T-helper 2 cell treated with Interferon-gamma antibody and Interleukin-4, amounts not matched to agents 5 μg/mL and 100 μg/mL, for 36 hours (primary cell): ENCODE data around the gene NKD2.

Source experiments
- DNase-seq: peaks from one replicate; pipeline ENCODE4 v3.0.0; 2021; ENCODE audit warnings: low spot score
- H3K27ac Mint-ChIP-seq: one replicate; pipeline ENCODE4 v1.8.0; 2021; ENCODE audit warnings: mild to moderate bottlenecking, mixed read lengths
- H3K27me3 Mint-ChIP-seq: one replicate; pipeline ENCODE4 v1.8.0; 2021; ENCODE audit warnings: low read depth, mixed read lengths
- H3K36me3 Mint-ChIP-seq: one replicate; pipeline ENCODE4 v1.8.0; 2021; ENCODE audit warnings: low read depth, mixed read lengths
- H3K4me1 Mint-ChIP-seq: one replicate; pipeline ENCODE4 v1.8.0; 2021; ENCODE audit warnings: low read depth, mixed read lengths
- H3K4me3 Mint-ChIP-seq: one replicate; pipeline ENCODE4 v1.8.0; 2022; ENCODE audit warnings: mild to moderate bottlenecking, moderate library complexity, mixed read lengths
- H3K9me3 Mint-ChIP-seq: one replicate; pipeline ENCODE4 v1.8.0; 2021; ENCODE audit warnings: mixed read lengths

Gene NKD2

DNA sequence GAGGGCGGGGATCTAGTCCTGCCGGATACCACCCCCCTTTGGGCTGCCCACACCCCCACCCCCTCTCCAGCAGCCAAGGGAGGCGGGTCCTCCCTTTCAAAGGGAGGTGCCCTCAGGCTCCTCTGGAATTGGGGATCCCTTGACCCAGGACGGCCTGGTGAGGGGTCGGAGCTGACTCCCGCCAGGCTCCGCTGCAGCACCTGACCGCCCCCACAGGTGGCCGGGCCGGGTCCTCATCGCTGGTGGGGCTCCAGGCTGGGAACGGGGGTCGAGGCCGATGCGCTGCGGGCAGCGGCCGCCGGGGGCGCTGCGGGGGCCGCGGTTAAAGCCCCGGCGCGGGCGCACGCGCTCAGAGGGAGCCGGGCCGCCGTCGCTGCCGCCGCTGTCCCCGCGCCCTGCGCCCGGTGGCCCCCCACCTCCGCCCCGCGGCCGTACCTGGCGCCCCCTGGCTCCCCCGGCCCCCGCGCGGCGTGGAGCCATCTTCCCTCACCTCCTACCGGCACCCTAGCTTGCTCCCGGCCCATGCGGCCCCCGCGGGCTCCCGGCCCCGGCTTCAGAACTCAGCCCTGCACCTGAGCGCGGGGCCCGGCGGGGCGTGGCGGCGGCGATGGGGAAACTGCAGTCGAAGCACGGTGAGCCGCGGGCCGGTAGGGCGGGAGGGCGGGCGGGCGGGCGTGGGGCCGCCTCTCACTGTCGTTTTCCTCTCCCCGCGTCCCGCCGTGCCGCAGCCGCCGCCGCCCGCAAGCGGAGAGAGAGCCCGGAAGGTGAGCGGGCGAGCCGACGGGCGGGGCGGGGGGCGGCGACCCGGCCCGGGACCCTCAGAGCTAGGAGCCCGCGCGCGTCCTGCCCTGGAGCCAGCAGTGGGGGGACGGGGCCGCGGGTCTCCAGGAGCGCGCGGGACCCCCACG, at the start of gene NKD2:
Gene NKD2, plus strand, starts transcription at position 352 of the 908 bp plus-strand sequence. Its CDS starts 256 bp downstream, at position 608.
- Mint-ChIP-seq H3K27me3 (peaks cover 26% of the 10 kb centered on the region), H3K27ac (peak within 1 kb of the TSS; percentile 81), H3K4me3 (peak within 1 kb of the TSS; percentile 86), H3K9me3 (no peaks in the 10 kb centered on the region), H3K4me1 (peaks cover 34% of the 10 kb centered on the region), H3K36me3 (peaks cover 3% of the 10 kb centered on the region)
- DNase-seq = peak; percentile 53

DNA sequence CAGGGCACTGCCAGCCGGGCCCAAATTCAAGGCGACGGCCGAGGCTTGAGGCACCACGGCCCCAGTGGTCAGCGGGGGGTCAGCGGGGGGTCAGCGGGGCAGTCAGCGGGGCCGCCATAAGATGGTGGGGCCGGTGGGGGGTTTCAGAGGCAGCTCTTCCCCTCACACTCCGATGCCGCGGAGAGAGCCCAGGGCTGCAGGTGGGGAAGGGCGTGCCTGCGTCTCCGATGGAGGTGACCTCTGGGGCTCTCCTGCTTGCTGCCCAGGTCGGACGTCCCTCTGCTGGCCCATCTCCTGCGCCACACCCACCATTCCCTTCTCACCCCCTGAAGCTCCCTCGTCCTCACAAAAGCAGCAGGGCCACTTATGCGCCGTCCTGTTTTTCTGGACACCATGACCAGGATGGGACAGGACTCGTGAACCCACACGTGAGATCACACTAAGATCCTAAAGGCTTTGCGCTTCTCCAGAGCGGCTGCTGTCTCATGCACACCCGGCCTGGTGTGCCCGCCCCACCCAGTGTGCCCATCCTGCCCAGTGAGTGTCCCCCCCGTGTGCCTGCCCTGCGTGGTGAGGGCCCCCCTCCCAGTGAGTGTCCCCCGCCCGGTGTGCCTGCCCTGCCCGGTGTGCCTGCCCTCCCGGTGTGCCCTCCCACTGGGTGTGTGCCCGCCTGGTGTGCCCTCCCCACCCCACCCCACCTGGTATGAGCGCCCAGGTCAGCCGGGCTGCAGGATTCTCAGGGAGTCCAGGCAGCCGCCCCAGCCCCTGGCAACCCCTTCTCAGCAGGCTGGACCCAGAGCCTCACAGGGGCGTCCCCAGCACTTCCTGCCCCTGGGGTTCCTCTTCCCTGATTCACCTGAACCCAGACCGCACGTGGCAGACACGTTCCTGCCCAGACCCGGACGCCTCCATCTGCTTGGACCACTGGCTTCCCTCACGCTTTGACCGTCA, 48.7 kb upstream of the NKD2 start:
- peaks cover 9% of the 10 kb centered on the region for H3K27me3 Mint-ChIP-seq
- no peaks in the 10 kb centered on the region for H3K9me3 Mint-ChIP-seq
- peaks cover 5% of the 10 kb centered on the region for H3K36me3 Mint-ChIP-seq
- H3K4me1 Mint-ChIP-seq = peaks cover 68% of the 10 kb centered on the region
- H3K27ac Mint-ChIP-seq = peak overlapping the region; percentile 57
- no peak for DNase-seq
- no peak overlapping the region for H3K4me3 Mint-ChIP-seq

DNA sequence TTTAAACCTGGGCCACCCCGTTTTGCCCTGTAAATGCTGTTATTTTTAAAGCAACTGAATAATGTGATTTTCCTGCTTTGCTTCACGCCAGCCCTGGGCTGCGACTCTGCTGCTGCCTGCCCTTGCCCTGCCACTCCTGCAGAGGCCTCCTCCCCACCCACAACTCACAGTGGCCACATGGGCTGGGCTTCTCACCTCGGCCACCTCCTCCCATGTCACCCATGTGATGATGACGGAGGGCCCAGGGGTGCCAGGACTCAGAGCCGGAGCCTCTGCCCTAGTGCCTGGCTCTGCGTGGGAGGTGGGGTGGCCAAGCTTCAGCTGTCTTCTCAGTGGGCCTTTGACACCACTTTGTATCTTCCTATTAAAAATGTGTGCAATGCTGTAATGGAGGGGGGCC, 48.1 kb upstream of the NKD2 start:
- peaks cover 3% of the 10 kb centered on the region for H3K27me3 Mint-ChIP-seq
- peaks cover 6% of the 10 kb centered on the region for H3K36me3 Mint-ChIP-seq
- no peak overlapping the region for H3K4me3 Mint-ChIP-seq
- no peak for DNase-seq
- H3K9me3 Mint-ChIP-seq = no peaks in the 10 kb centered on the region
- peak overlapping the region; percentile 57 for H3K27ac Mint-ChIP-seq
- H3K4me1 Mint-ChIP-seq = peaks cover 68% of the 10 kb centered on the region

GRCh38 chr5:961002-961710, 47.4 kb upstream of the NKD2 start:
- peak overlapping the region; percentile 57 for H3K27ac Mint-ChIP-seq
- no peak for DNase-seq
- peaks cover 11% of the 10 kb centered on the region for H3K36me3 Mint-ChIP-seq
- H3K9me3 Mint-ChIP-seq = no peaks in the 10 kb centered on the region
- no peaks in the 10 kb centered on the region for H3K27me3 Mint-ChIP-seq
- peaks cover 68% of the 10 kb centered on the region for H3K4me1 Mint-ChIP-seq
- H3K4me3 Mint-ChIP-seq = no peak overlapping the region

GRCh38 chr5:961711-962240, 46.8 kb upstream of the NKD2 start:
- H3K27ac Mint-ChIP-seq = peak overlapping the region; percentile 79
- no peaks in the 10 kb centered on the region for H3K9me3 Mint-ChIP-seq
- peaks cover 68% of the 10 kb centered on the region for H3K4me1 Mint-ChIP-seq
- H3K4me3 Mint-ChIP-seq = no peak overlapping the region
- H3K36me3 Mint-ChIP-seq = peaks cover 15% of the 10 kb centered on the region
- H3K27me3 Mint-ChIP-seq = no peaks in the 10 kb centered on the region
- DNase-seq = no peak

DNA sequence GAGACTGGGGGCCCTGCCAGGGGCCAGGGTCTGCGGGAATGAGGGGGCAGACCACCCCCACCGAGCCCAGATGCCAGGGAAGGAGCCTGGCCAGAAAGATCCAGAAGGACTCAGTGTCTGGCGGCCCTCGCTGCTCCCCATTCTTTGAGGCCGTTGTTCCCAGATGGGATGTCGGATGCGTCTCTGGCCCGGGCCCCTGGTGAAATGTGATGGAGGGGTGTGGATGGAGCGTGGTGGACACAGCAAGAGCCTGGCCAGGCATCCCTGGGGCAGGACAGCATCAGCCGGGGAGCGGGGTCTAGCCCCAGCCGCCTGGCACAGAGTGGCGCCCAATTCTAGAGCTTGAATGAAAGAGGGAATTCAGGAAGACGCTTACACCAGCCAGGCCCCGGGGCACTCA, 46.2 kb upstream of the NKD2 start:
- Mint-ChIP-seq H3K4me3 (no peak overlapping the region), H3K27me3 (no peaks in the 10 kb centered on the region), H3K27ac (peak overlapping the region; percentile 79), H3K36me3 (peaks cover 19% of the 10 kb centered on the region), H3K4me1 (peaks cover 65% of the 10 kb centered on the region), H3K9me3 (peaks cover under 1% of the 10 kb centered on the region)
- no peak for DNase-seq

DNA sequence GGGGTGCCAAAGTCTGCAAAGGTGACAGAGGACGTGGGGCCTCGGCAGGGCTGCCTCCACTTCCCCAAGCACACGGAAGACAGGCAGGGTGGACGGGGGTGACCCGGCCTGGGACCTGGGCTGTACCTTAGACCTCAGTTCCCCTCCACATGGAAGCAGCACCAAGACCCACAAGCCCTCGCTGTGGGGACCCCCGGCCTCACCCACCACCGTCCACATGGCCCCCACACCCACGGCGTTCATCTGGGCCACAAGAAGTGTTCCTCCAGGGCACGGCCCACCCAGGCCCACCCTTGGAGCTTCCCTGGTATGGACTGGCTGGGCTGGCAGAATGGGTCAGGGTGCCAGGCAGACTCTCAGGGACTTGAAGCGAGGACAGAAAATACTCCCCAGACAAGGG, 45.8 kb upstream of the NKD2 start:
- peak overlapping the region; percentile 91 for H3K4me3 Mint-ChIP-seq
- peaks cover 61% of the 10 kb centered on the region for H3K4me1 Mint-ChIP-seq
- H3K36me3 Mint-ChIP-seq = peaks cover 23% of the 10 kb centered on the region
- peak overlapping the region; percentile 96 for H3K27ac Mint-ChIP-seq
- H3K27me3 Mint-ChIP-seq = no peaks in the 10 kb centered on the region
- no peak for DNase-seq
- peaks cover 5% of the 10 kb centered on the region for H3K9me3 Mint-ChIP-seq

GRCh38 chr5:963310-963672, 45.3 kb upstream of the NKD2 start:
- Mint-ChIP-seq H3K27me3 (no peaks in the 10 kb centered on the region), H3K27ac (peak overlapping the region; percentile 96), H3K36me3 (peaks cover 26% of the 10 kb centered on the region), H3K4me3 (peak overlapping the region; percentile 91), H3K4me1 (peaks cover 60% of the 10 kb centered on the region), H3K9me3 (peaks cover 7% of the 10 kb centered on the region)
- DNase-seq = no peak

DNA sequence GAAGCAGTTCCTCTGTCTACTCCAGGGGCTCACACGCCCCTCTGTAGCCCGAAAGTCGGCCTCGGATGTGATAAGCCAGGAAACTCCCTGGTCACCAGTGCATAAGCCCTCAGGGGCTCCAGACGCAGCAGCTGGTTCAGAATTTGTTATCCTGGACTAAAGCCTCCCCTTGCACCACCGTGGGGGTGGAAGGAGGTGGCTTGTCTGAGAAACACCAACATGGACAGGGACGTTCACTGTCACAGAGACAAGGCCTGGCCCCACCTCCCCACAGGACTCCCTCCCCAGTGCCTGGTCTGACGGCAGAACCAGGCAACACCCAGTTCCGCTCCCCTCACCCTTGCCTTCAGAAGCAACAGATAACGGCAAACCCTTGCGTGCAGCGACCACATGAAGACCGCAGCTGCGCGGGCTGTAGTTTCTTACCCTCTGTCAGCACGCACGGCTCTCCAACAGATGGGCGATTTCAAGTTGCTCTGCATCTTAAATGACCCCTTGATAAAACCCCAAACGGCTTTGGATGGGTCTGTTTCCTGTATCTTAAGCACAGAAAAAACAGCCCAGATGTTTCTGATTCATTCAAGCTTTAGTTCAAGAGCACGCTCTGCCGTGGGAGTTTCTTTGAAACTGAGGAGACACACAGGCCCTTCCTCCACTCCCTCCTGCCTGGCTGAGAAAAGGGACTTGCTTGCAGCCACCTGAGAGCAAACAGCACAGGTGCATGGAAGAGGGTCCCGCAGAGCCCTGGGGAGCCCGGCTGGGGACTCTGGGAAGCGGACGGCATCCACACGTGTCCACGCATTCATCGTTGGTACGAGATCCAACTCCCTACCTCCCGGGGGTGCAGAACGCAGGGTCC, 44.7 kb upstream of the NKD2 start:
- peak overlapping the region; percentile 91 for H3K4me3 Mint-ChIP-seq
- H3K36me3 Mint-ChIP-seq = peaks cover 31% of the 10 kb centered on the region
- peaks cover 13% of the 10 kb centered on the region for H3K9me3 Mint-ChIP-seq
- peak overlapping the region; percentile 96 for H3K27ac Mint-ChIP-seq
- H3K4me1 Mint-ChIP-seq = peaks cover 63% of the 10 kb centered on the region
- DNase-seq = peak; percentile 80
- peaks cover 3% of the 10 kb centered on the region for H3K27me3 Mint-ChIP-seq

- Mint-ChIP-seq H3K27ac (peak overlapping the region; percentile 96), H3K36me3 (peaks cover 38% of the 10 kb centered on the region), H3K9me3 (peaks cover 22% of the 10 kb centered on the region), H3K27me3 (peaks cover 11% of the 10 kb centered on the region), H3K4me1 (peaks cover 67% of the 10 kb centered on the region), H3K4me3 (peak overlapping the region; percentile 91)
- DNase-seq = no peak
Observed at GRCh38 chr5:964821-965220, 43.8 kb upstream of the NKD2 start.

DNA sequence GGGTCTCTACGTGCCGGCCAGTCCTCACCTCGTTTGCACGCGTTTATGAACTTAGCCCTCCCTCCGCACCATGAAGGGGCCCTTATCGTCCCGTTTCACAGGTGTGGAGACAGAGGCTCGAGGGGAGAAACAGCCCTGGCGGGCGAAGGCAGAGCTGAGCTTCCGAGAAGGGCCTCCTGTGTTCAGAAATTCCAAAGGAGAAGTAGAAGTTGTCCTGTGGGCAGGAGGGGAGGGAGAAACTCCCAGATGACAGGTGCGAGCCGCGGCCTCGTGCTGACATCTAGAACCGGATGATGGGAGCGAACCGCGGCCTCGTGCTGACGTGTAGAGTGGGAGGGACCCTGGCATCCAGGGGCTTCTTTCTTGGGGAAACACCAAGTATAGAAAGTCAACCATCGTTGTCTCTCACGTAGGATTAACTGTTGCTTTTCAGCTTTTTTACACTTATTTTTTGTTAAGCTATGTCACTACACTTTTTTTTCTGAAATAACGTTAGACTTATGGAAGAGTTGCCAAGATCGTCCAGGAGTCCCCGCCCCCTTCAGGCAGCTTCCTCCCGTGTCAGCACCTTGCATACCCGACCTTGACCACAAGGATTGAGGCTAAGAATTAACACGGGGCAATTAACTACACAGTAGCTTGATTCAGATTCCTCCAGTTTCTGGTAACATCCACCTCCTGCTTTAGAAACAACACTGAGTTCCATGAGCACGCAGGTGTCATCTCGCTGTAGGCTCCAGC, 42.8 kb upstream of the NKD2 start:
- Mint-ChIP-seq H3K27ac (peak overlapping the region; percentile 96), H3K9me3 (peaks cover 23% of the 10 kb centered on the region), H3K4me3 (peak overlapping the region; percentile 91), H3K27me3 (peaks cover 11% of the 10 kb centered on the region), H3K36me3 (peaks cover 35% of the 10 kb centered on the region), H3K4me1 (peaks cover 61% of the 10 kb centered on the region)
- DNase-seq = no peak

GRCh38 chr5:966345-966710, 42.3 kb upstream of the NKD2 start:
- H3K27me3 Mint-ChIP-seq = peaks cover 14% of the 10 kb centered on the region
- H3K9me3 Mint-ChIP-seq = peaks cover 29% of the 10 kb centered on the region
- peak overlapping the region; percentile 34 for H3K4me3 Mint-ChIP-seq
- no peak overlapping the region for H3K27ac Mint-ChIP-seq
- peaks cover 37% of the 10 kb centered on the region for H3K36me3 Mint-ChIP-seq
- peaks cover 61% of the 10 kb centered on the region for H3K4me1 Mint-ChIP-seq
- DNase-seq = no peak
